Mesenchymal stem cell (in vitro differentiated cells and primary cell): ENCODE data around the gene KIAA0825.
A peak's percentile ranks its signal among the peaks of the same experiment; 100 is the strongest.

Experiments used
- DNase-seq: peaks from one replicate; pipeline ENCODE4 v3.0.0-alpha.2; 2013
- H2AFZ ChIP-seq: one replicate; pipeline ENCODE4 v1.6.1; 2013; ENCODE audit warnings: low read depth, mild to moderate bottlenecking, control low read depth, inconsistent platforms, low read length, moderate library complexity
- H2AK5ac ChIP-seq: 2 replicates; pipeline ENCODE4 v1.6.1; 2013; ENCODE audit warnings: low read length, moderate library complexity, mild to moderate bottlenecking, inconsistent platforms; ENCODE audit not compliant: severe bottlenecking
- H2BK120ac ChIP-seq: one replicate; pipeline ENCODE4 v1.6.1; 2013; ENCODE audit warnings: low read depth, mild to moderate bottlenecking, inconsistent platforms, low read length, moderate library complexity
- H2BK12ac ChIP-seq, 2 experiments: one replicate each; pipeline ENCODE4 v1.6.1; 2013; ENCODE audit warnings: inconsistent platforms in 2 of 2, low read length in 2 of 2, mild to moderate bottlenecking in 2 of 2, moderate library complexity in 2 of 2, control low read depth in 1 of 2
- H2BK15ac ChIP-seq: one replicate; pipeline ENCODE4 v1.6.1; 2013; ENCODE audit warnings: mild to moderate bottlenecking, low read depth, inconsistent platforms; ENCODE audit not compliant: poor library complexity, severe bottlenecking
- H2BK5ac ChIP-seq: 2 replicates; pipeline ENCODE4 v1.6.1; 2013; ENCODE audit warnings: low read depth, mild to moderate bottlenecking, low read length, control low read depth, inconsistent platforms; ENCODE audit not compliant: poor library complexity, severe bottlenecking
- H3K14ac ChIP-seq, 2 experiments: one replicate each; pipeline ENCODE4 v1.6.1; 2013; ENCODE audit warnings: inconsistent platforms in 2 of 2, low read length in 2 of 2, control low read depth in 1 of 2, mild to moderate bottlenecking in 1 of 2, moderate library complexity in 1 of 2
- H3K18ac ChIP-seq, 2 experiments: one replicate each; pipeline ENCODE4 v1.6.1; 2013; ENCODE audit warnings: inconsistent platforms in 2 of 2, low read length in 2 of 2, control low read depth in 1 of 2, low read depth in 1 of 2, mild to moderate bottlenecking in 1 of 2
- H3K23ac ChIP-seq, 2 experiments: one replicate each; pipeline ENCODE4 v1.6.1; 2013; ENCODE audit warnings: inconsistent platforms in 2 of 2, low read length in 2 of 2, mild to moderate bottlenecking in 2 of 2, moderate library complexity in 2 of 2, control low read depth in 1 of 2
- H3K27ac ChIP-seq: 2 replicates; pipeline ENCODE4 v1.5.1; 2013; ENCODE audit warnings: mild to moderate bottlenecking, moderate library complexity, low read length, control low read depth, inconsistent platforms; ENCODE audit not compliant: poor library complexity, severe bottlenecking
- H3K27me3 ChIP-seq, 2 experiments: 2 replicates each; pipeline versions ENCODE4 v1.6.1 to v1.7.0; 2013; ENCODE audit warnings: low read length in 2 of 2, mild to moderate bottlenecking in 2 of 2, moderate library complexity in 2 of 2, control low read depth in 1 of 2, inconsistent platforms in 1 of 2; ENCODE audit not compliant: control insufficient read depth in 1 of 2, insufficient read depth in 1 of 2
- H3K36me3 ChIP-seq, 2 experiments: 2 replicates each; pipeline versions ENCODE4 v1.6.1 to v1.7.0; 2013; ENCODE audit warnings: low read length in 2 of 2, control low read depth in 1 of 2, inconsistent platforms in 1 of 2, low read depth in 1 of 2, mild to moderate bottlenecking in 1 of 2; ENCODE audit not compliant: insufficient read depth in 2 of 2, control insufficient read depth in 1 of 2
- H3K4ac ChIP-seq, 2 experiments: one replicate each; pipeline ENCODE4 v1.6.1; 2013; ENCODE audit warnings: inconsistent platforms in 2 of 2, low read length in 2 of 2, mild to moderate bottlenecking in 2 of 2, moderate library complexity in 2 of 2, control low read depth in 1 of 2, low read depth in 1 of 2
- H3K4me1 ChIP-seq: 2 replicates; pipeline ENCODE4 v1.6.1; 2013; ENCODE audit warnings: low read depth, low read length, control low read depth; ENCODE audit not compliant: control insufficient read depth, insufficient read depth
- H3K4me2 ChIP-seq: 2 replicates; pipeline ENCODE4 v1.6.1; 2013; ENCODE audit warnings: low read length, mild to moderate bottlenecking, inconsistent platforms; ENCODE audit not compliant: poor library complexity, severe bottlenecking
- H3K4me3 ChIP-seq, 2 experiments: 2 replicates each; pipeline versions ENCODE4 v1.5.1 to v1.7.0; 2013; ENCODE audit warnings: low read length in 2 of 2, mild to moderate bottlenecking in 2 of 2, control low read depth in 1 of 2, low read depth in 1 of 2; ENCODE audit not compliant: insufficient read depth in 1 of 2
- H3K79me1 ChIP-seq: replicated peaks from 2 replicates; pipeline ENCODE4 v1.6.1; 2013; ENCODE audit warnings: mild to moderate bottlenecking, control low read depth, low read length, inconsistent platforms; ENCODE audit not compliant: poor library complexity, severe bottlenecking
- H3K9ac ChIP-seq: 2 replicates; pipeline ENCODE4 v1.7.0; 2013; ENCODE audit warnings: mild to moderate bottlenecking, low read length, moderate library complexity
- H3K9me3 ChIP-seq: 2 replicates; pipeline ENCODE4 v1.7.0; 2013; ENCODE audit warnings: mild to moderate bottlenecking, low read length; ENCODE audit not compliant: control insufficient read depth
- H4K8ac ChIP-seq: one replicate; pipeline ENCODE4 v1.6.1; 2013; ENCODE audit warnings: inconsistent platforms, mild to moderate bottlenecking, low read length, moderate library complexity
- H4K91ac ChIP-seq: one replicate; pipeline ENCODE4 v1.6.1; 2013; ENCODE audit warnings: mild to moderate bottlenecking, low read length, inconsistent platforms
- WGBS: methylation state at CpG from one replicate; pipeline ENCODE4 v1.1.7; 2013; ENCODE audit warnings: mixed read lengths; 5-methylcytosine and 5-hydroxymethylcytosine counted together

Gene KIAA0825

GRCh38 chr5:94645053-94645452 is 26.6 kb upstream of the KIAA0825 start:
- Histone ChIP-seq H3K36me3 (peaks cover 0 to 7% of the 10 kb centered on the region in 2 experiments), H2BK12ac (no peak overlapping the region), H2BK120ac (no peak overlapping the region), H2AK5ac (no peak overlapping the region), H3K4ac (no peak overlapping the region), H3K27me3 (no peaks in the 10 kb centered on the region), H3K23ac (no peak overlapping the region), H3K9me3 (peaks cover 22% of the 10 kb centered on the region), H4K91ac (no peak overlapping the region), H3K4me1 (no peaks in the 10 kb centered on the region), H2BK15ac (no peak overlapping the region), H3K27ac (no peak overlapping the region), H3K18ac (no peak overlapping the region), H3K4me2 (no peak overlapping the region), H3K79me1 (peaks cover 12% of the 10 kb centered on the region), H3K14ac (no peak overlapping the region), H2AFZ (no peak overlapping the region), H2BK5ac (no peak overlapping the region), H4K8ac (no peak overlapping the region), H3K9ac (no peak overlapping the region), H3K4me3 (no peak overlapping the region)
- no peak for DNase-seq
- WGBS = 97% methylated on average over 3 of the region's 3 CpGs

DNA sequence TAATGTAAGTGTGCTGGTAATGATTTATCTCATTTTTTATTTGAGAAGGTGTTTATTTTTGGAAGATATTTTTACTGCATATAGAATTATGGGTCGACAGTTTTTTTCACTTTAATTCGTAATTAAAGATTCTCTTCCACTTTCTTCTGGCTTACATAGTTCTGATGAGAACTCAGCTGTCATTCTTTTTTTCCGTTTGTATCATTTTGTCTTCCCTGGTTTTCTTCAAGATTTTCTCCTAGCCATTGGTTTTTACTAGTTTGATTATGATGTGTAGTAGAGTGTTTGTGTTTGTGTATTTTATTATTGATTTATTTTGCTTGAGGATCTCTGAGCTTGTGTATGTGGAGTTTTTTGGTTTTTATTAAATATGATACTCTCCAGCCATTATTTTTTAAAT is 21.8 kb upstream of the KIAA0825 start:
- DNase-seq = no peak
- Histone ChIP-seq H3K4me2 (no peak overlapping the region), H3K4me3 (no peak overlapping the region), H3K4ac (no peak overlapping the region), H3K36me3 (peaks cover 7 to 11% of the 10 kb centered on the region in 2 experiments), H4K8ac (no peak overlapping the region), H3K79me1 (peaks cover 24% of the 10 kb centered on the region), H2AK5ac (no peak overlapping the region), H2BK5ac (no peak overlapping the region), H3K27me3 (no peaks in the 10 kb centered on the region), H3K4me1 (no peaks in the 10 kb centered on the region), H2BK12ac (no peak overlapping the region), H3K9ac (no peak overlapping the region), H3K14ac (no peak overlapping the region), H3K27ac (no peak overlapping the region), H3K9me3 (peaks cover 43% of the 10 kb centered on the region), H4K91ac (no peak overlapping the region), H2BK120ac (no peak overlapping the region), H3K18ac (no peak overlapping the region), H2AFZ (no peak overlapping the region), H3K23ac (no peak overlapping the region), H2BK15ac (no peak overlapping the region)
- 100% methylated on average over 2 of the region's 3 CpGs for WGBS

- WGBS = 100% methylated on average over 1 of the region's 2 CpGs
- Histone ChIP-seq H3K79me1 (peaks cover 3% of the 10 kb centered on the region), H2AK5ac (no peak overlapping the region), H3K9me3 (peaks cover 15% of the 10 kb centered on the region), H3K4me1 (no peaks in the 10 kb centered on the region), H3K27ac (no peak overlapping the region), H2BK5ac (no peak overlapping the region), H3K36me3 (peaks cover 0 to 17% of the 10 kb centered on the region in 2 experiments), H3K18ac (no peak overlapping the region), H3K4me3 (no peak overlapping the region), H3K9ac (no peak overlapping the region), H2BK15ac (no peak overlapping the region), H3K4me2 (no peak overlapping the region), H3K27me3 (no peaks in the 10 kb centered on the region), H3K14ac (no peak overlapping the region), H2AFZ (no peak overlapping the region), H2BK12ac (no peak overlapping the region), H3K4ac (no peak overlapping the region), H4K8ac (no peak overlapping the region), H2BK120ac (no peak overlapping the region), H4K91ac (no peak overlapping the region), H3K23ac (no peak overlapping the region)
- DNase-seq = no peak
Observed at GRCh38 chr5:94632024-94632423, 13.6 kb upstream of the KIAA0825 start.

GRCh38 chr5:94627191-94627590 is 8.8 kb upstream of the KIAA0825 start:
- Histone ChIP-seq H2AK5ac (no peak overlapping the region), H3K4me2 (no peak overlapping the region), H2BK5ac (no peak overlapping the region), H3K27ac (no peak overlapping the region), H2BK12ac (no peak overlapping the region), H4K91ac (no peak overlapping the region), H3K9ac (no peak overlapping the region), H2BK15ac (no peak overlapping the region), H4K8ac (no peak overlapping the region), H3K36me3 (peaks cover 0 to 17% of the 10 kb centered on the region in 2 experiments), H3K4me3 (no peak overlapping the region), H3K27me3 (no peaks in the 10 kb centered on the region), H2AFZ (no peak overlapping the region), H3K4me1 (no peaks in the 10 kb centered on the region), H3K79me1 (peaks cover 3% of the 10 kb centered on the region), H3K23ac (no peak overlapping the region), H3K9me3 (peaks cover 6% of the 10 kb centered on the region), H3K18ac (no peak overlapping the region), H2BK120ac (no peak overlapping the region), H3K14ac (no peak overlapping the region), H3K4ac (no peak overlapping the region)
- peak; percentile 15 for DNase-seq
- no CpG with 5 or more reads among the region's 1 CpG for WGBS
